ENCODE results near the gene TEX19.

The TEX19 gene

GRCh38 chr17:82321947-82322466 lies 37.0 kb upstream of the TEX19 start:
- no peak for DNase-seq

GRCh38 chr17:82322526-82323453 lies 36.3 kb upstream of the TEX19 start:
- no peak for DNase-seq

GRCh38 chr17:82323514-82324234 lies 35.4 kb upstream of the TEX19 start:
- DNase-seq = no peak

GRCh38 chr17:82324566-82325285 lies 34.3 kb upstream of the TEX19 start:
- DNase-seq = no peak

- DNase-seq = no peak
Observed at GRCh38 chr17:82325286-82326180, 33.5 kb upstream of the TEX19 start.

- DNase-seq = no peak
Observed at GRCh38 chr17:82327289-82327688, 31.8 kb upstream of the TEX19 start.

- DNase-seq = no peak
Observed at GRCh38 chr17:82327757-82328140, 31.3 kb upstream of the TEX19 start.

GRCh38 chr17:82328141-82328993 lies 30.7 kb upstream of the TEX19 start:
- DNase-seq = no peak

- no peak for DNase-seq
Observed at GRCh38 chr17:82328994-82329507, 30.0 kb upstream of the TEX19 start.

- no peak for DNase-seq
Observed at GRCh38 chr17:82329683-82330321, 29.2 kb upstream of the TEX19 start.

GRCh38 chr17:82330322-82331239 lies 28.5 kb upstream of the TEX19 start:
- DNase-seq = no peak

- DNase-seq = no peak
Observed at GRCh38 chr17:82331345-82331939, 27.6 kb upstream of the TEX19 start.

- peak; percentile 44 for DNase-seq
Observed at GRCh38 chr17:82332669-82333278, 26.3 kb upstream of the TEX19 start.

- peak; percentile 42 for DNase-seq
Observed at GRCh38 chr17:82333279-82334171, 25.5 kb upstream of the TEX19 start, which contains the start of gene SECTM1. Gene SECTM1, minus strand, starts transcription at chr17:82333766. Its CDS starts 6,526 bp downstream, at chr17:82327240.

GRCh38 chr17:82334204-82334621 lies 24.8 kb upstream of the TEX19 start:
- DNase-seq = no peak

- DNase-seq = peak; percentile 27
Observed at GRCh38 chr17:82334622-82335394, 24.2 kb upstream of the TEX19 start.

Measured in CD4-positive, alpha-beta T cell treated with Interleukin-17A for 4 hours (primary cell).